Mesenchymal stem cell (in vitro differentiated cells and primary cell): ENCODE results near the gene NSDHL.

Experiments
- DNase-seq: peaks from one replicate; pipeline ENCODE4 v3.0.0-alpha.2; 2013
- H2AFZ ChIP-seq: one replicate; pipeline ENCODE4 v1.6.1; 2013; ENCODE audit warnings: low read depth, mild to moderate bottlenecking, control low read depth, inconsistent platforms, low read length, moderate library complexity
- H2AK5ac ChIP-seq: 2 replicates; pipeline ENCODE4 v1.6.1; 2013; ENCODE audit warnings: low read length, moderate library complexity, mild to moderate bottlenecking, inconsistent platforms; ENCODE audit not compliant: severe bottlenecking
- H2BK120ac ChIP-seq: one replicate; pipeline ENCODE4 v1.6.1; 2013; ENCODE audit warnings: low read depth, mild to moderate bottlenecking, inconsistent platforms, low read length, moderate library complexity
- H2BK12ac ChIP-seq, 2 experiments: one replicate each; pipeline ENCODE4 v1.6.1; 2013; ENCODE audit warnings: inconsistent platforms in 2 of 2, low read length in 2 of 2, mild to moderate bottlenecking in 2 of 2, moderate library complexity in 2 of 2, control low read depth in 1 of 2
- H2BK15ac ChIP-seq: one replicate; pipeline ENCODE4 v1.6.1; 2013; ENCODE audit warnings: mild to moderate bottlenecking, low read depth, inconsistent platforms; ENCODE audit not compliant: poor library complexity, severe bottlenecking
- H2BK5ac ChIP-seq: 2 replicates; pipeline ENCODE4 v1.6.1; 2013; ENCODE audit warnings: low read depth, mild to moderate bottlenecking, low read length, control low read depth, inconsistent platforms; ENCODE audit not compliant: poor library complexity, severe bottlenecking
- H3K14ac ChIP-seq, 2 experiments: one replicate each; pipeline ENCODE4 v1.6.1; 2013; ENCODE audit warnings: inconsistent platforms in 2 of 2, low read length in 2 of 2, control low read depth in 1 of 2, mild to moderate bottlenecking in 1 of 2, moderate library complexity in 1 of 2
- H3K18ac ChIP-seq, 2 experiments: one replicate each; pipeline ENCODE4 v1.6.1; 2013; ENCODE audit warnings: inconsistent platforms in 2 of 2, low read length in 2 of 2, control low read depth in 1 of 2, low read depth in 1 of 2, mild to moderate bottlenecking in 1 of 2
- H3K23ac ChIP-seq, 2 experiments: one replicate each; pipeline ENCODE4 v1.6.1; 2013; ENCODE audit warnings: inconsistent platforms in 2 of 2, low read length in 2 of 2, mild to moderate bottlenecking in 2 of 2, moderate library complexity in 2 of 2, control low read depth in 1 of 2
- H3K27ac ChIP-seq: 2 replicates; pipeline ENCODE4 v1.5.1; 2013; ENCODE audit warnings: mild to moderate bottlenecking, moderate library complexity, low read length, control low read depth, inconsistent platforms; ENCODE audit not compliant: poor library complexity, severe bottlenecking
- H3K27me3 ChIP-seq, 2 experiments: 2 replicates each; pipeline versions ENCODE4 v1.6.1 to v1.7.0; 2013; ENCODE audit warnings: low read length in 2 of 2, mild to moderate bottlenecking in 2 of 2, moderate library complexity in 2 of 2, control low read depth in 1 of 2, inconsistent platforms in 1 of 2; ENCODE audit not compliant: control insufficient read depth in 1 of 2, insufficient read depth in 1 of 2
- H3K36me3 ChIP-seq, 2 experiments: 2 replicates each; pipeline versions ENCODE4 v1.6.1 to v1.7.0; 2013; ENCODE audit warnings: low read length in 2 of 2, control low read depth in 1 of 2, inconsistent platforms in 1 of 2, low read depth in 1 of 2, mild to moderate bottlenecking in 1 of 2; ENCODE audit not compliant: insufficient read depth in 2 of 2, control insufficient read depth in 1 of 2
- H3K4ac ChIP-seq, 2 experiments: one replicate each; pipeline ENCODE4 v1.6.1; 2013; ENCODE audit warnings: inconsistent platforms in 2 of 2, low read length in 2 of 2, mild to moderate bottlenecking in 2 of 2, moderate library complexity in 2 of 2, control low read depth in 1 of 2, low read depth in 1 of 2
- H3K4me1 ChIP-seq: 2 replicates; pipeline ENCODE4 v1.6.1; 2013; ENCODE audit warnings: low read depth, low read length, control low read depth; ENCODE audit not compliant: control insufficient read depth, insufficient read depth
- H3K4me2 ChIP-seq: 2 replicates; pipeline ENCODE4 v1.6.1; 2013; ENCODE audit warnings: low read length, mild to moderate bottlenecking, inconsistent platforms; ENCODE audit not compliant: poor library complexity, severe bottlenecking
- H3K4me3 ChIP-seq, 2 experiments: 2 replicates each; pipeline versions ENCODE4 v1.5.1 to v1.7.0; 2013; ENCODE audit warnings: low read length in 2 of 2, mild to moderate bottlenecking in 2 of 2, control low read depth in 1 of 2, low read depth in 1 of 2; ENCODE audit not compliant: insufficient read depth in 1 of 2
- H3K79me1 ChIP-seq: replicated peaks from 2 replicates; pipeline ENCODE4 v1.6.1; 2013; ENCODE audit warnings: mild to moderate bottlenecking, control low read depth, low read length, inconsistent platforms; ENCODE audit not compliant: poor library complexity, severe bottlenecking
- H3K9ac ChIP-seq: 2 replicates; pipeline ENCODE4 v1.7.0; 2013; ENCODE audit warnings: mild to moderate bottlenecking, low read length, moderate library complexity
- H3K9me3 ChIP-seq: 2 replicates; pipeline ENCODE4 v1.7.0; 2013; ENCODE audit warnings: mild to moderate bottlenecking, low read length; ENCODE audit not compliant: control insufficient read depth
- H4K8ac ChIP-seq: one replicate; pipeline ENCODE4 v1.6.1; 2013; ENCODE audit warnings: inconsistent platforms, mild to moderate bottlenecking, low read length, moderate library complexity
- H4K91ac ChIP-seq: one replicate; pipeline ENCODE4 v1.6.1; 2013; ENCODE audit warnings: mild to moderate bottlenecking, low read length, inconsistent platforms
- WGBS: methylation state at CpG from one replicate; pipeline ENCODE4 v1.1.7; 2013; ENCODE audit warnings: mixed read lengths; 5-methylcytosine and 5-hydroxymethylcytosine counted together

The NSDHL gene

GRCh38 chrX:152899874-152900719, 69.2 kb downstream of the NSDHL start:
- H3K18ac ChIP-seq: no peak overlapping the region
- H3K4me1 ChIP-seq: peaks cover 38% of the 10 kb centered on the region
- H3K9ac ChIP-seq: no peak overlapping the region
- peaks cover 0 to 4% of the 10 kb centered on the region in 2 experiments for H3K36me3 ChIP-seq
- no peak overlapping the region for H2BK15ac ChIP-seq
- H2AK5ac ChIP-seq: no peak overlapping the region
- 86% methylated on average over 12 of the region's 12 CpGs for WGBS
- H4K8ac ChIP-seq: no peak overlapping the region
- H3K9me3 ChIP-seq: no peaks in the 10 kb centered on the region
- no peak overlapping the region for H2AFZ ChIP-seq
- H3K4me3 ChIP-seq: no peak overlapping the region
- DNase-seq: no peak
- no peak overlapping the region for H3K4me2 ChIP-seq
- H3K79me1 ChIP-seq: peaks cover 5% of the 10 kb centered on the region
- H2BK5ac ChIP-seq: no peak overlapping the region
- H4K91ac ChIP-seq: no peak overlapping the region
- H3K27me3 ChIP-seq: peaks cover 0 to 65% of the 10 kb centered on the region in 2 experiments
- no peak overlapping the region for H3K4ac ChIP-seq
- H3K14ac ChIP-seq: peak overlapping the region in 1 of 2 experiments; percentile 59
- no peak overlapping the region for H2BK120ac ChIP-seq
- no peak overlapping the region for H3K23ac ChIP-seq
- no peak overlapping the region for H2BK12ac ChIP-seq
- no peak overlapping the region for H3K27ac ChIP-seq

- no peak overlapping the region for H4K91ac ChIP-seq
- H2BK12ac ChIP-seq: no peak overlapping the region
- no peaks in the 10 kb centered on the region for H3K9me3 ChIP-seq
- H2AK5ac ChIP-seq: no peak overlapping the region
- H3K36me3 ChIP-seq: peaks cover 0 to 4% of the 10 kb centered on the region in 2 experiments
- H3K4me3 ChIP-seq: no peak overlapping the region
- H3K4me2 ChIP-seq: no peak overlapping the region
- H3K14ac ChIP-seq: no peak overlapping the region
- no peak overlapping the region for H3K18ac ChIP-seq
- H2BK5ac ChIP-seq: no peak overlapping the region
- no peak overlapping the region for H2BK15ac ChIP-seq
- 82% methylated on average over 2 of the region's 8 CpGs for WGBS
- no peak overlapping the region for H3K9ac ChIP-seq
- DNase-seq: no peak
- H2BK120ac ChIP-seq: no peak overlapping the region
- no peak overlapping the region for H2AFZ ChIP-seq
- no peak overlapping the region for H4K8ac ChIP-seq
- H3K27ac ChIP-seq: no peak overlapping the region
- H3K4me1 ChIP-seq: peaks cover 38% of the 10 kb centered on the region
- peaks cover 0 to 58% of the 10 kb centered on the region in 2 experiments for H3K27me3 ChIP-seq
- H3K79me1 ChIP-seq: peaks cover 5% of the 10 kb centered on the region
- H3K4ac ChIP-seq: no peak overlapping the region
- no peak overlapping the region for H3K23ac ChIP-seq
Observed at GRCh38 chrX:152900937-152901445, 70.1 kb downstream of the NSDHL start.

- Histone ChIP-seq H4K91ac (no peak overlapping the region), H2BK15ac (no peak overlapping the region), H3K23ac (no peak overlapping the region), H3K18ac (no peak overlapping the region), H3K9ac (no peak overlapping the region), H3K79me1 (peaks cover 5% of the 10 kb centered on the region), H3K14ac (no peak overlapping the region), H2BK5ac (no peak overlapping the region), H3K4ac (no peak overlapping the region), H3K4me3 (no peak overlapping the region), H3K27ac (no peak overlapping the region), H2BK120ac (no peak overlapping the region), H2BK12ac (no peak overlapping the region), H2AK5ac (no peak overlapping the region), H4K8ac (peak overlapping the region; percentile 42), H3K4me2 (peak overlapping the region; percentile 40), H3K9me3 (no peaks in the 10 kb centered on the region), H2AFZ (no peak overlapping the region), H3K4me1 (peaks cover 38% of the 10 kb centered on the region), H3K36me3 (peaks cover 0 to 4% of the 10 kb centered on the region in 2 experiments), H3K27me3 (peaks cover 0 to 59% of the 10 kb centered on the region in 2 experiments)
- no peak for DNase-seq
- WGBS: 58% methylated on average over 10 of the region's 15 CpGs
Observed at GRCh38 chrX:152901816-152902501, 71.1 kb downstream of the NSDHL start.

- no peak for DNase-seq
- no peak overlapping the region for H2BK5ac ChIP-seq
- no peak overlapping the region for H3K23ac ChIP-seq
- H3K4me2 ChIP-seq: no peak overlapping the region
- peaks cover 38% of the 10 kb centered on the region for H3K4me1 ChIP-seq
- no peak overlapping the region for H2AK5ac ChIP-seq
- H2AFZ ChIP-seq: no peak overlapping the region
- no peak overlapping the region for H3K9ac ChIP-seq
- no peak overlapping the region for H4K8ac ChIP-seq
- no peak overlapping the region for H3K4me3 ChIP-seq
- peaks cover 5% of the 10 kb centered on the region for H3K79me1 ChIP-seq
- H2BK15ac ChIP-seq: no peak overlapping the region
- H3K18ac ChIP-seq: no peak overlapping the region
- H3K27me3 ChIP-seq: peaks cover 0 to 64% of the 10 kb centered on the region in 2 experiments
- H3K14ac ChIP-seq: no peak overlapping the region
- 92% methylated on average over 3 of the region's 4 CpGs for WGBS
- no peak overlapping the region for H3K27ac ChIP-seq
- H3K36me3 ChIP-seq: peaks cover 0 to 4% of the 10 kb centered on the region in 2 experiments
- no peaks in the 10 kb centered on the region for H3K9me3 ChIP-seq
- H2BK120ac ChIP-seq: no peak overlapping the region
- no peak overlapping the region for H3K4ac ChIP-seq
- peak overlapping the region in 1 of 2 experiments; percentile 66 for H2BK12ac ChIP-seq
- H4K91ac ChIP-seq: no peak overlapping the region
Observed at GRCh38 chrX:152902502-152902820, 71.6 kb downstream of the NSDHL start.
